ENCODE measurements around the gene FAM221B.

GRCh38 chr9:35792024-35792813 is 36.3 kb downstream of the FAM221B start:
- TF ChIP-seq POLR2AphosphoS5 (IDR thresholded peaks at IDR 0.05) (no peak), CTCF (IDR thresholded peaks at IDR 0.05) (no peak)

All from transverse colon (tissue), 4 donors.